HEK293 (cell line): Measurements from ENCODE around the gene ANKRD39.

ENCODE experiments used
- CTCF ChIA-PET: fragments of 350-600 bp; formaldehyde crosslinking; extraction: SDS; loops from one replicate; lab custom pipeline; 2021; ENCODE audit warnings: antibody characterized with exemption; lab: Yijun Ruan, JAX
- POLR2A ChIA-PET: fragments of 300-600 bp; formaldehyde crosslinking; extraction: SDS; loops from one replicate; lab custom pipeline; 2020; ENCODE audit warnings: antibody characterized with exemption, inconsistent platforms; lab: Yijun Ruan, JAX
- H3K27ac ChIP-seq: fragments of 200-500 bp; sonication (Bioruptor generic); 2 replicates; pipeline ENCODE4 v1.5.1; 2014; ENCODE audit warnings: low read depth, low read length, control low read depth, inconsistent platforms; ENCODE audit errors: extremely low read depth
- H3K36me3 ChIP-seq, 2 experiments: fragments of 200-500 bp in 1 of 2; sonication (Bioruptor generic) in 1 of 2; 1 replicate in 1 of 2; 2 replicates in 1 of 2; pipeline ENCODE4 v1.5.1; 2014 to 2017; ENCODE audit warnings: inconsistent platforms in 2 of 2, low read length in 2 of 2; ENCODE audit not compliant: control insufficient read depth in 2 of 2, insufficient read depth in 1 of 2
- H3K4me1 ChIP-seq: fragments of 200-500 bp; sonication (Bioruptor generic); 2 replicates; pipeline ENCODE4 v1.5.1; 2014; ENCODE audit warnings: mild to moderate bottlenecking, low read length, inconsistent platforms; ENCODE audit not compliant: control insufficient read depth, insufficient read depth
- H3K4me3 ChIP-seq: 2 replicates; pipeline ENCODE4 v1.5.1; 2011; ENCODE audit warnings: low read depth, mild to moderate bottlenecking, control low read depth, low read length, moderate library complexity
- H3K9me3 ChIP-seq: fragments of 200-500 bp; sonication (Bioruptor generic); 2 replicates; pipeline ENCODE4 v1.5.1; 2014; ENCODE audit warnings: low read depth, low read length, inconsistent platforms; ENCODE audit not compliant: control insufficient read depth, insufficient read depth
- REPIN1 ChIP-seq: fragments of 450-650 bp; formaldehyde crosslinking; IDR thresholded peaks from 2 replicates; pipeline ENCODE4 v1.5.1; 2017; ENCODE audit warnings: missing biosample characterization, missing genetic modification characterization, low read depth
- SP3 ChIP-seq: fragments of 450-650 bp; formaldehyde crosslinking; IDR thresholded peaks from 2 replicates; pipeline ENCODE4 v1.5.1; 2016; ENCODE audit warnings: missing biosample characterization, missing genetic modification characterization
- ZBTB11 ChIP-seq: fragments of 450-650 bp; formaldehyde crosslinking; conservative IDR thresholded peaks from 2 replicates; pipeline ENCODE4 v1.5.1; 2016; ENCODE audit warnings: low read depth, missing biosample characterization, missing genetic modification characterization
- ZBTB48 ChIP-seq: fragments of 450-650 bp; formaldehyde crosslinking; IDR thresholded peaks from 2 replicates; pipeline ENCODE4 v1.5.1; 2016; ENCODE audit warnings: missing biosample characterization, missing genetic modification characterization
- ZNF112 ChIP-seq: fragments of 450-650 bp; formaldehyde crosslinking; IDR thresholded peaks from 2 replicates; pipeline ENCODE4 v1.5.0; 2017; ENCODE audit warnings: missing biosample characterization, missing genetic modification characterization
- ZNF174 ChIP-seq: fragments of 450-650 bp; formaldehyde crosslinking; IDR thresholded peaks from 2 replicates; pipeline ENCODE4 v1.5.0; 2017; ENCODE audit warnings: missing biosample characterization, mild to moderate bottlenecking, missing genetic modification characterization
- ZNF184 ChIP-seq: fragments of 450-650 bp; IDR thresholded peaks from 2 replicates; pipeline ENCODE4 v1.5.1; 2018; ENCODE audit warnings: missing biosample characterization, mild to moderate bottlenecking, missing genetic modification characterization
- ZNF221 ChIP-seq: fragments of 450-650 bp; formaldehyde crosslinking; IDR thresholded peaks from 2 replicates; pipeline ENCODE4 v1.5.1; 2017; ENCODE audit warnings: missing biosample characterization, missing genetic modification characterization, borderline replicate concordance
- ZNF366 ChIP-seq: fragments of 450-650 bp; formaldehyde crosslinking; conservative IDR thresholded peaks from 2 replicates; pipeline ENCODE4 v1.5.1; 2016; ENCODE audit warnings: missing biosample characterization, missing genetic modification characterization
- ZNF394 ChIP-seq: fragments of 450-650 bp; formaldehyde crosslinking; IDR thresholded peaks from 2 replicates; pipeline ENCODE4 v1.5.1; 2016; ENCODE audit warnings: missing biosample characterization, missing genetic modification characterization, mild to moderate bottlenecking, moderate library complexity, borderline replicate concordance
- ZNF510 ChIP-seq: fragments of 450-650 bp; formaldehyde crosslinking; IDR thresholded peaks from 2 replicates; pipeline ENCODE4 v1.5.1; 2018; ENCODE audit warnings: mild to moderate bottlenecking, missing genetic modification characterization, missing biosample characterization; ENCODE audit not compliant: insufficient replicate concordance
- ZNF664 ChIP-seq: fragments of 450-650 bp; formaldehyde crosslinking; IDR thresholded peaks from 2 replicates; pipeline ENCODE4 v1.5.1; 2016; ENCODE audit warnings: missing biosample characterization, missing genetic modification characterization
- ZNF776 ChIP-seq: fragments of 450-650 bp; formaldehyde crosslinking; IDR thresholded peaks from 2 replicates; pipeline ENCODE4 v1.5.0; 2017; ENCODE audit warnings: missing biosample characterization, missing genetic modification characterization, borderline replicate concordance
- TF ChIP-seq, protein P1 (sequence below): fragments of 450-650 bp; formaldehyde crosslinking; IDR thresholded peaks from 2 replicates; pipeline ENCODE4 v1.5.1; 2017; ENCODE audit warnings: missing biosample characterization, mild to moderate bottlenecking, missing genetic modification characterization, moderate library complexity

The ANKRD39 gene

GRCh38 chr2:96884299-96885094 lies 26.7 kb upstream of the ANKRD39 start:
- TF ChIP-seq ZNF776 (tag by site-specific recombination) (no peak), ZNF664 (tag by site-specific recombination) (no peak)
- TF ChIP-seq, protein P1, sequence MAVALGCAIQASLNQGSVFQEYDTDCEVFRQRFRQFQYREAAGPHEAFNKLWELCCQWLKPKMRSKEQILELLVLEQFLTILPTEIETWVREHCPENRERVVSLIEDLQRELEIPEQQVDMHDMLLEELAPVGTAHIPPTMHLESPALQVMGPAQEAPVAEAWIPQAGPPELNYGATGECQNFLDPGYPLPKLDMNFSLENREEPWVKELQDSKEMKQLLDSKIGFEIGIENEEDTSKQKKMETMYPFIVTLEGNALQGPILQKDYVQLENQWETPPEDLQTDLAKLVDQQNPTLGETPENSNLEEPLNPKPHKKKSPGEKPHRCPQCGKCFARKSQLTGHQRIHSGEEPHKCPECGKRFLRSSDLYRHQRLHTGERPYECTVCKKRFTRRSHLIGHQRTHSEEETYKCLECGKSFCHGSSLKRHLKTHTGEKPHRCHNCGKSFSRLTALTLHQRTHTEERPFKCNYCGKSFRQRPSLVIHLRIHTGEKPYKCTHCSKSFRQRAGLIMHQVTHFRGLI (tag by site-specific recombination), result peak; percentile 45; the same call in 1 of the 2 replicates
- H3K4me1 ChIP-seq, result 0 out of 2 replicates have a peak, but pooled peaks cover 3% of the 10 kb centered on the region
- ChIA-PET POLR2A (no interaction called here), CTCF (interaction anchor here (0.6 kb wide), 1 partner anchor 12 kb away, joined by 3 read pairs; no protein-coding TSS in a partner anchor)
- no peaks in the 10 kb centered on the region for H3K36me3 ChIP-seq
- H3K9me3 ChIP-seq, result no peaks in the 10 kb centered on the region
- no peak overlapping the region for H3K4me3 ChIP-seq
- H3K27ac ChIP-seq, result no peak overlapping the region

- CTCF ChIA-PET, result interaction anchor here (0.7 kb wide), 1 partner anchor 274 kb away, joined by 4 read pairs; no protein-coding TSS in a partner anchor
- H3K27ac ChIP-seq, result no peak overlapping the region
- H3K4me3 ChIP-seq, result no peak overlapping the region
Measured at GRCh38 chr2:96883306-96883705, 25.5 kb upstream of the ANKRD39 start.

DNA sequence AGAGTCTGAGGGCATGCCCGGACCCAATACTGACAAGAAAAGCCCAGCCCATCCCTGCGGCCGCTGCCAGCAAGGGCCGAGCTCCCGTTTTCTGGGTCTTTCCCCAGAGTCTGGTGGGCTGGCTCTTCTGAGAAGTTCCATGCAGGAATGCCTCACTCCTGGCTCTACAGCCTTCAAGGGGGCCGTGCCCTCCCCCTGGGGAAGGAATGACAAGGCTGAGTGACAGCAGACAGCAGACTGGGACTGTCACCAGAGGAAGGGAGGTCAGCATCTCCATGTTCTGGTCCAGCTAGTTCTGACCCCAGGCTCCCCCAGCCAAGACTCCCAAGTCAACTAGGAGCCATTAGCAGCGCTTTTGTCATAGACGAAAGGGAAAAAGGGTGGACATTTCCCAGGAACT lies 25.1 kb upstream of the ANKRD39 start:
- H3K27ac ChIP-seq, result no peak overlapping the region
- POLR2A ChIA-PET, result no interaction called here
- no peaks in the 10 kb centered on the region for H3K36me3 ChIP-seq
- H3K4me1 ChIP-seq, result 0 out of 2 replicates have a peak, but pooled peaks cover 3% of the 10 kb centered on the region
- CTCF ChIA-PET, result no interaction called here
- H3K9me3 ChIP-seq, result no peaks in the 10 kb centered on the region
- TF ChIP-seq ZNF221 (tag by site-specific recombination), result no peak
- TF ChIP-seq ZBTB48 (tag by site-specific recombination), result no peak
- TF ChIP-seq REPIN1, result no peak
- no peak for TF ChIP-seq SP3 (tag by site-specific recombination)
- no peak for TF ChIP-seq ZNF366
- TF ChIP-seq ZNF184 (tag by site-specific recombination), result no peak
- TF ChIP-seq ZNF394 (tag by site-specific recombination), result no peak
- no peak for TF ChIP-seq ZNF112
- TF ChIP-seq ZNF174, result no peak
- no peak for TF ChIP-seq ZNF510 (tag by site-specific recombination)
- TF ChIP-seq, all 188 proteins: peak for 0
- H3K4me3 ChIP-seq, result no peak overlapping the region

More at GRCh38 chr2:96883306-96883705, 25.5 kb upstream of the ANKRD39 start:
- H3K9me3 ChIP-seq, result no peaks in the 10 kb centered on the region
- TF ChIP-seq ZBTB11 (tag by site-specific recombination), result no peak
- POLR2A ChIA-PET, result no interaction called here
- H3K4me1 ChIP-seq, result 0 out of 2 replicates have a peak, but pooled peaks cover 3% of the 10 kb centered on the region
- no peaks in the 10 kb centered on the region for H3K36me3 ChIP-seq
